HG02588 (cell line): ENCODE data around the gene TNFSF13B.
A peak's percentile ranks its signal among the peaks of the same experiment; 100 is the strongest.
"Not testable (repeated sequence)": the region's sequence is repeated elsewhere in the genome, so short reads cannot be mapped to it uniquely, and the experiment has no call there.

ENCODE experiments used
- ATAC-seq: cut with Tn5 transposase; IDR thresholded peaks from one replicate; pipeline ENCODE4 v1.9.1; 2021; ENCODE audit warnings: mild to moderate bottlenecking, moderate library complexity; ENCODE audit not compliant: unreplicated experiment

Gene TNFSF13B

DNA sequence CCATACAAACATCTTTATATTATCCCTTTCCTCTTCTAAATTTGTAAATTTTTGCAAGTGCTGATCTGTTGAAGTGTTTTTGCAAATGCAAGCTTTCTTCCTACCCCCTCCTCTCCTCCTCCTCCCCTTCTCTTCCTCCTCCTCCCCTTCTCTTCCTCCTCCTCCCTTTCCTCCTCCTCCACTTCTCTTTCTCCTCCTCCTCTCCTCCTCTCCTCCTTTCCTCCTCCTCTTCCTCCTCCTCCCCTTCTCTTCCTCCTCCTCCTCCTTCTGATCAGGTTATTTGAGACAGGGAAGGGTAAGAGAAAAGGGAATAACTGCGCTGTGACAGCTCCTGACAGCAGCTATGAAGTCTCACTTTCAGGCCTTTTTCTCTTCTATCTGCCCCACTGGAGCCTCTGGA lies 8.9 kb downstream of the TNFSF13B start:
- ATAC-seq: no peak

DNA sequence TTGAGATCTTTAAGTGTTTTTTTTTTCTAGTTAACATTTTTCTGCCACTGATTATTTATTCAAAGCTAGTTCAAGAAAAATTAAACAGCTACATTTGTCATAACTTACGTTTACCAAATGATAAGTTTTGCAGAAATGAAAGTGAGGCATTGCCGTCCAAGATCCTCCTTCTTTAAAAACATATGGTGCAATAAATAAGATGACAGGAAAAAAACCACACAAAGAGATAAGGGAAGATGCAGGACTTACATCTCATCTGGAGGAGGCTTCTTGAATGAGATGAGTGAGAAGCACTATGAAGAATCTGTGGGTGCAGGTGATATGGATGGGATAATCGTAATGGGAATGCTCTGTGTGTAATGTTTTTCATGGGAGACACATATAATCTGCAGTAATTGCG lies 12.4 kb downstream of the TNFSF13B start:
- no peak for ATAC-seq

DNA sequence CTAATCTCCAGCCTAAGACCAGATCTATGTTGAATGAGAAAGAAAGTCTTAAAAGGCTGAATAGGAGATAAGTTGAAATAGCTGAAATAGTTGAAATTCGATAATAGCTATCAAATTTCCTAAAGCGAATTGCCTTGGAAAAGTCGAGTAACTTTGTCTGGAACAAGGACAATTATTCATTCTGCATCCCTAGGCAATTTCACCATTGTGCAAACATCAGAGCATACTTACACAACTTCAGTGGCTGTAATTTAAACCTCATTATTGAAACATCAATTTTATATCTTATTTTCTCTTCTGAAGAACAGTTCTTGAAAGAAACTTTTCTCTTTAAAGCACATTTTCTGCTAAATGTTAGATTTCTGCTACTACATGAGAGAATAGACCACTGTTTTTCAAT lies 13.6 kb downstream of the TNFSF13B start:
- ATAC-seq: no peak

DNA sequence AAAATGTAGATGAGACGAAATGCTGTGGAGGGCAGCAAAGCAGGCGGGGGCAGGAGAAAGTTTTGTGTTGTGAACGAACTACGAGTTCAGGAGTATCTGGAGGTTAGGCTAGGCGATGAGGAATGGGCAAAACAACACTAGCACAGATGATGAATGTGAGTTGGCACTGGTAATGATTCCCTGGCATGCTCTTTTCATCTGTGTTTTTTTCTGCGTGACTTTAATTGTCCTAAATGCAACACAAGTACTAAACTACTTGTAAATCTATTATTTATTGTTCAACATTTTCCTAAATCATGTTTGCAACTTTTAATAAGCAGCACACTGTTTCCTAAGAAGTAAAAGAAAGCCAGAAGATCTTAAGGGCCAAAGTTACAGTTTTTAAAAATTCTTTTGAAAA lies 19.2 kb downstream of the TNFSF13B start:
- no peak for ATAC-seq

DNA sequence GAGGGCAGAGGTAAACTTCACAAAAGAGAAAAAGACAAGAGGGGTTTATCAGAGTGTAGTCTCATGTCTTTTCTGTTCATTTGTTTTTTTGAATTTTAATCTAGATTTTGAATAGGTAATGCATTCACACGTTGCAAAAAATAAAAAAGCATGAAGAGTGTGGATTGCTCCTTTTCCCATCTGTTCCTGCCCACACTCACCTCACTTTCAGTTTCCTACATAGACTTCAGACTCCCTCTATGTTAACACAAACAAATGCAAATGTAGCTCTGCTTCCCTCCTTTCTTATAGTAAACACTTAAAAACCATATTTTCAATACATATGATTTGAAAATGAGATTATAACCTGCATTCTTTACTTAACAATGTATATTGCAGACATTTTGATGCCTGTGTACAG lies 20.3 kb downstream of the TNFSF13B start:
- no peak for ATAC-seq

DNA sequence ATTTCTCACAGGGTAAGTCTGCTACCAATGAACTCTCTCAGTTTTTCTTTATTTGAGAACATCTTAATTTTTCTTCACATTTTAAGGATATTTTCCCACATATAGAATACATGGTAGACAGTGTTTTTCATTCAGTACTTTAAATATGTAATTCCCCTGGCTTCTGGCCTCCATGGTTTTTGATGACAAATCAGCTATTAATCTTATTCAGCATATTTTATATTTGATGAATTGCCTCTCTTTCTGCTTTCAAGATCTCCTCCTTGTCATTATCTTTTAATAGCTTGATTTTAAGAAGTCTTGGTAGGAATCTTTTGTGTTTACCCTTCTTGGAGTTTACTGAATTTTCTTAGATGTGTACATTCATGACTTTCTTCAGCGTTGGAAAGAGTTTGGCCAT lies 27.6 kb downstream of the TNFSF13B start:
- ATAC-seq: no peak

DNA sequence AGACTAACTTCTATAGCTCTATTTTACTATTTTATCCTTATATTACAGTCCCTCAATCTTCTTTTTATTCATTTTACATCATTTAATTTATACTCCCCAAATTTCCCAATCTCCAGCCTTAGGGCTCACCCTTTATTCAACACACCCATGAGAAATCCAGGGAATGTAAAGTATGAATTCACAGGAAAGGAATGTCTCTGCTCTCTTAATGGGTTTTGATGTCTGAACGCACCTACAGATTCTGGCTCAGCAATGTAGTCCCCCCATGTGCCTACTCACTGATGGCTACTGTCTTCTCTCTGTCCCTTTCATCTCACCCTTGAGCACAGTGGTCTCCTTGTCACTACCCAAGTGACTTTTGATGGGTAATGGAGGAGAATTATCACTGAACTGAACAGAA lies 32.8 kb downstream of the TNFSF13B start:
- ATAC-seq: no peak

DNA sequence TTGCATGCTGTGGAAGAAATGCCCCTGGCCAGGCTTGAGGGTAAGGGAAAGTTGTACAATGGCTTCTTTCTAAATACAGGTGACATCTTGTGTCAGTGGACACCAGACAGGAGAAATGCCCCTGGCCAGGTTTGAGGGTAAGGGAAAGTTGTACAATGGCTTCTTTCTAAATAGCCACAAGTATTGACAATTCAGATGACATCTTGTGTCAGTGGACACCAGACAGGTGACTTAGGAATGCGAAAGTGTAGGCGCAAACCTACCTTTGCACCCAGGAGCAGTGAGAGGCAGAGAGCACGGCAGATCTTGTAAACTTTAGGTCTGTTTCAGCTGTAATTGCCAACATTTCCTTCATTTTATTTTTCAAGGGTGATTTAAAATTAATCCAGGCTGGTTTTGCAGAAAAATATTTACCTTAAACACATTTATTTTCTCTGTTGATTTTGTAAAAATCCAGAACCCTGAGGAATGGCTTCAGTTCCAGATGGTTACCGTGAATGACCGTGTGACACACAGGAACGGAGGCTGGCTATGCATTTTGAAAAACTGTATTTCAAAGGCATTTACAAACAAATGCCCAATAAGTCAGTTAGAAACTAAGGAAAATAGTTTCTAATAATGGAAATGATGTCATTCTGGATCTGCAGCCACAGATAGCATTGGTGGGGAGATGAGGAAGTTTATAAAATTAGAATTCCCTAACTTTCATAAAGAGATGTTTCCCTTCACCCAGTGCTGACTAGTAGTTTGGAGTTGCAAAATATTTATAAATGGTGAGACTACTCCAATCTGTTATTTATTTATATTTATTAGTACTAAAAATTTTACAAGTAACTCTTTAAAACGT lies 34.9 kb downstream of the TNFSF13B start:
- no peak for ATAC-seq

DNA sequence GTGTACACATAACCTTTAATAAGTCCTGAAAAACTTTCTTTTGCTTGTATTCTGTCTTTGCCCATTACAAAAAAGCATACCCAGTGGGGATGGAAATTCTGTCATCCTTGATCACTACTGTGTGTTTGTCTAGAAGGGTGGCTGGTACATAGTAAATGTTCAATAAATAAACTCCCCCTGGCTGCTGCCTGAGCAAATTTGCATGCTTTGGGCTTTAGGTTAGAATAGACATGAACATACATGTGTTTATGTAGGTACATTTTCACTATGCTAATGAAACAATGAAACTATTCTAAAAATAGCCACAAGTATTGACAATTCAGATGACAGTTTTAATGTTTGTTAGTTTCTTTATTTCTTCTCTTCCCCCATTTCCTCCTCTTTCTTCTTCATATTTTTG lies 36.1 kb downstream of the TNFSF13B start:
- ATAC-seq: no peak

DNA sequence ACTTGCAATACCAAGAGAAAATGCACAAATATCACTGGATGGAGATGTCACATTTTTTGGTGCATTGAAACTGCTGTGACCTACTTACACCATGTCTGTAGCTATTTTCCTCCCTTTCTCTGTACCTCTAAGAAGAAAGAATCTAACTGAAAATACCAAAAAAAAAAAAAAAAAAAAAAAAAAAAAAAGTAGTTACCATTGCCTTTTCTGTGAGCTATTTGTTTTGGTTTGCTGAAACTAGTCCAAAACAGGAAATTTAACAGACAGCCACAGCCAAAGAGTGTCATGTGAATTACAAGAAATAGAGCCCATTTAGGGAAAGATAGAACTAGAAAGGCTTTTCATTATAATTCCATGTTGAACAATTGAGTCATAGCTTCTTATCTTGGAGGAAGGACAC lies 37.3 kb downstream of the TNFSF13B start:
- ATAC-seq: no peak

DNA sequence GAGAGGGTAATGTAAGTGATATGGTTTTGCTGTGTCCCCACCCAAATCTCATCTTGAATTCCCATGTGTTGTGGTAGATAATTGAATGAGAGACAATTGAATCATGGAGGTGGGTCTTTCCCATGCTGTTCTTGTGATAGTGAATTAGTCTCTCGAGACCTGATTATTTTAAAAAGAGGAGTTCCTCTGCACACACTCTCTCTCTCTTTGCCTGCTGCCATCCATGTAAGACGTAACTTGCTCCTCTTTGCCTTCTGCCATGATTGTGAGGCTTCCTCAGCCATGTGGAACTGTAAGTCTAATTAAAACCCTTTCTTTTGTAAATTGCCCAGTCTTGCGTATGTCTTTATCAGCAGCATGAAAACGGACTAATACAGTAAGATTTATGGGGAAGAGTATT lies 42.1 kb downstream of the TNFSF13B start:
- not testable (repeated sequence) for ATAC-seq

DNA sequence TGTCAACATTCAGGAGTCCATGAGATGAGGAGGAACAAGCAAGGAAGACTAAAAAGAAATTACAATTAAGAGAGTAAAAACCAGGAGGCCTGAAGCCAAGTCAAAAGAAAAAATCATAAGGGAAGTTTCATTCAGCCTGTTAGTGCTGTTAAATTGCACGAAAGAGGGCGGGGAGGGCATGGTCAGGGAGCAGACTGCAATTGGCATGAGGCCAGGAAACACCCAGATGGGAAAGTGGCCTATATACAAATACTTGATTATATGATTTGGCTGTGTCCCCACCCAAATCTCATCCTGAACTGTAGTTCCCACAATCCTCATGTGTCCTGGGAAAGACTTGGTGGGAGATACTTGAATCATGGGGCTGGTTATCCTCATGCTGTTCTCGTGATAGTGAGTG lies 43.9 kb downstream of the TNFSF13B start:
- ATAC-seq: no peak

DNA sequence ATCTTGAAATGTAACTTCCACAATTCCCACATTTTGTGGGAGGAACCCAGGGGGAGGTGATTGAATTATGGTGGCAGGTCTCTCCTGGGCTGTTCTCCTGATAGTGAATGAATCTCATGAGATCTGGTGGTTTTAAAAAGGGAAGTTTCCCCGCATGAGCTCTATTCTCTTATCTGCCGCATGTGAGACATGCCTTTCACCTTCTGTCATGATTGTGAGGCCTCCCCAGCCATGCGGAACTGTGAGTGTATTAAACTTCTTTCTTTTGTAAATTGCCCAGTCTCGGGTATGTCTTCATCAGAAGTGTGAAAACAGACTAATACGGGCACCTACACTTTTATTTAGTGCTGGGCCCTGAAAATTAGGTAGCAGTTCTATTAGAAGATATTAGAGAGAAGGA lies 45.8 kb downstream of the TNFSF13B start:
- ATAC-seq: no peak

DNA sequence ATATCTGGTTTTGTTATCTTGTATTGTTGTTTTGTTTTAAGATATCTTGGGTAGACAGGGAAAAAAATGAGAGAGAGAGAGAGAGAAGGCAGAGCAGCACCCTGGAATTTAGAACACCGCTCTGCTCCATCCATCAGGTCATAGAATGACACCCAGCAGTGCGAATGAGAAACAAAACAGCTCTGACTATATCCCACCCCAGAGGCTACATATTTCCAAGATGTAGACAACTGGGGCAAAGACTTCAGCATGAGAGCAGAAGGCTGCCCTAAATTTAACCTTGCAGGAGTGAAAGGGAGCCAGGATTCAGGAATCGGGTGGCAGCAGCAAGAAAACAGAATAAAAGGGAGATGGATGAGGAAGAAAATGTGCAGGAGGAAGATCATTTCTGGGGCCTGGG lies 46.5 kb downstream of the TNFSF13B start:
- ATAC-seq: no peak

DNA sequence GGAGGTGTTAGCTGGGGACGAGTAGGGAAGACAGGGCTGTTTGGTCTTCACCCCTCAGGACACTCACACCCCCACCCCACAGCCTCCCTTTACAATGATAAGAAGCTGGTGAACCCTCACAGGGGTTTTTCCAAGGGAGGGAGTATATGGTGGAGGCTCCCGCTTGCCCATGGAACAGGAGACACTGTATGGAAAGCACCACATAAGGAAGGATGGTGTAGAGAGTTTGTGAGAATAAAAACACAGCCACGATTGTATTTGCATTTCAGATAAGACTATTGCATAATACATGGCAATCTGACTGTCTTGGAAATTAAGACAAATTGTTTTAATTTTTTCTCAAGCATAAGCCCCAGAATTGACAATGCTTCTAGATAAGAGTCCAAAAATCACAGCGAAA lies 46.9 kb downstream of the TNFSF13B start:
- ATAC-seq: no peak

DNA sequence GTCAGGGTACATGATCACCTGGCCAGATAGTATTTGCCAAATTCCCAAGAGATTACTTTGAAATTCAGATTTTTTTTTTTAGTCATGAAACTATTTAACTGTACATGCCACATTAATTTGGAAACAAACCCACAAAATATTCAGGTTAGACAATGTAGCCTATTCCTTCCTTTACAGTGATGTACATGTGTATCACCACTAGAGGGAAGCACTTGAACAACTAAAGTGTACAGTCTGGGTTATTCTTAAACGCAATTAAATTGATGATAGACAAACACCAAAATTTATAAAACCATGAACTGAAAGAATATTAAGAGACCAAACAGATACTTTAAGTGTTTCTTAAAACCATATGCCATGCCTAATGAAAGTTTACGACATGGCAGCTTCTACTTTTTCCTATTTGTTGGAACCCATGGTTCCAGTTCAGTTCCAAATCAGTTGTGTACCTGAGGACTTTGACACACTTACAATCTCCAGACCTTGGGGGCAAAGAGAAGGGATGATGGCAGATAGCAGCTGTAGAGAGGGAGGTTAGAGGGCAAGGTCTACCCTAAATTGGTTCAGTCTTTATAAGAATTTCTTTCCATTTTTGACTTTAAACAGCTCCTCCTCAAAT lies 52.8 kb downstream of the TNFSF13B start:
- ATAC-seq: peak; percentile 77

DNA sequence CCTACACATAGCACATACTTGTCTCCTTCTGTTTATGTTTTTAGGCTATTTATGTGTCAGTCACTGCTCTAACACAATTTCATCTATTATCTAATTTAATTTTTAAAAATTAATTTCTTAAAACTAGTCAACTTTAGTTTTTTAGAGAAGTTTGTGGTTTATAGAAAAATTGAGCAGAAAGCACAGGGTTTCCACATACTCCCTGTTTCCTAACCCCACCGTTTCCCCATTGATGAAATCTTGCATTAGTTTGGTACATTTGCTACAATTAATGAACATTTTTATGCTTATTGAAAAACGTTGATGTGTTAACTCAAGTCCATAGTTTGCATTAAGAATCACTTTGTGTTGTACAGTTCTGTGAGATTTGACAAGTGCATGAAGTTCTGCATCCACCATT lies 53.5 kb downstream of the TNFSF13B start:
- ATAC-seq: no peak

DNA sequence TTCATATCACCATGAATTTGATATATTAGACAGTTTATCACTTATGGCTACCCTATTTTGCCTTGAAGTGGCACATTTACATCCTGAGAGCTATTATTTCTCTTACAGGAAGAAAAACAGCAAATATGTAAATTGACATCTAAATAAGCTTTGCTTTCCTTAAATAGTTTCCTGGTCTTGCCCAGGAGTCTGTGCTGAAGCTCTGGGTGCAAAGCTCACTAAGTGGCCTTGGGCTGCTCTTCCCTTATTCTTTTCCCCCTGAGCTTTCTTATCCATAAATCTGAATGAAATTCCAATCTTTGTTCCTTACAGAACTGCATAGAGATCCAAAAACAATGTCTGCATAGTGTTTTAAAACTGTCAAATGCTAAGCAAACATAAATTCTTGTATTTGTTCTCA lies 56.3 kb downstream of the TNFSF13B start:
- no peak for ATAC-seq

DNA sequence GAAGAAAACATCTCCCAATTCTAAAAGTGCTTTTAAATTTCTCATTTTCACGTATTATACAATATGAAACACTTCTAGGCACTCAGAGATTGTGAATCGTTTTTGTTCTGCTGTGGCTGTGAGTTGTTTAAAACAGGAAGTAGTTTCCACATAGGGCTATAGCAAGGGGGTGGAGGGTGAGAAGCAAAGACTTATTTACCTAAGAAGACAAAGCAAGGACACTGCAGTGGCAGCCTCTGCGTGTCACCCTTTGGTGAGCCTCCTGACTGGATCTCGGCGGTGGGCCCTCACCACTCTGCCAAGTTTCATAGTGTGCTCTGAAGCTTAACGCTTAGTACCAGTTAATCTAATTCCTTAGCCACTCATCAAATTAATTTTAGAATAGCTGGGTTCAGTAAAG lies 56.8 kb downstream of the TNFSF13B start:
- ATAC-seq: peak; percentile 84

DNA sequence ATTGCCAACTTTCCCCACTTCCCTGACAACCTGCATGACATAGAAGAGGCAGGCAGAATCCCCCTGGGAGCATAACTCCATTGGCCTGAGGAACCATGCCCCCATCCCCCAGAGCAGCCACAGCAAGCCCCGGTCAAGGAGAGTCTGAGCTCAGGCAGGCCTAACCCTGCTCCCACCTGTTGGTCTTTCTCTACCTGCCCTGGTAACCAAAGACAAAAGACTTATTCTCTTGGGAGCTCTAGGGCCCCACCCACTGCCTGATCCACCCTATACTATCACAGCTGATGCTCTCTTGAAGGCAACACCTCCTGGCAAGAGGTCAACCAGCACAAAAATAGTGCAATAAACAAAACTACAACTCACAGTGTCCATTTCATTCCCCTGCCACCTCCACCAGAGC lies 59.3 kb downstream of the TNFSF13B start:
- no peak for ATAC-seq

DNA sequence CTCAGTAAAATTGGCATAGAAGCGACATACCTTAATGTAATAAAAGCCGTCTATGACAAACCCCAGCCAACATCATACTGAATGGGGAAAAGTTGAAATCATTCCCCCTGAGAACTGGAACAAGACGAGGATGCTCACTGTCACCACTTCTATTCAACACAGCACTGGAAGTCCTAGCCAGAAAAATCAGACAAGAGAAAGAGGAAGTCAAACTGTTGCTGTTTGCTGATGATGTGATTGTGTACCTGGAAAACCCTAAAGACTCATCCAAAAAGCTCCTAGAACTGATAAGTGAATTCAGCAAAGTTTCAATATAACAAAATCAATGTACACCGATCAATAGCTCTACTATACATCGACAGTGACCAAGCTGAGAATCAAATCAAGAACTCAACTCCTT lies 63.3 kb downstream of the TNFSF13B start:
- no peak for ATAC-seq

DNA sequence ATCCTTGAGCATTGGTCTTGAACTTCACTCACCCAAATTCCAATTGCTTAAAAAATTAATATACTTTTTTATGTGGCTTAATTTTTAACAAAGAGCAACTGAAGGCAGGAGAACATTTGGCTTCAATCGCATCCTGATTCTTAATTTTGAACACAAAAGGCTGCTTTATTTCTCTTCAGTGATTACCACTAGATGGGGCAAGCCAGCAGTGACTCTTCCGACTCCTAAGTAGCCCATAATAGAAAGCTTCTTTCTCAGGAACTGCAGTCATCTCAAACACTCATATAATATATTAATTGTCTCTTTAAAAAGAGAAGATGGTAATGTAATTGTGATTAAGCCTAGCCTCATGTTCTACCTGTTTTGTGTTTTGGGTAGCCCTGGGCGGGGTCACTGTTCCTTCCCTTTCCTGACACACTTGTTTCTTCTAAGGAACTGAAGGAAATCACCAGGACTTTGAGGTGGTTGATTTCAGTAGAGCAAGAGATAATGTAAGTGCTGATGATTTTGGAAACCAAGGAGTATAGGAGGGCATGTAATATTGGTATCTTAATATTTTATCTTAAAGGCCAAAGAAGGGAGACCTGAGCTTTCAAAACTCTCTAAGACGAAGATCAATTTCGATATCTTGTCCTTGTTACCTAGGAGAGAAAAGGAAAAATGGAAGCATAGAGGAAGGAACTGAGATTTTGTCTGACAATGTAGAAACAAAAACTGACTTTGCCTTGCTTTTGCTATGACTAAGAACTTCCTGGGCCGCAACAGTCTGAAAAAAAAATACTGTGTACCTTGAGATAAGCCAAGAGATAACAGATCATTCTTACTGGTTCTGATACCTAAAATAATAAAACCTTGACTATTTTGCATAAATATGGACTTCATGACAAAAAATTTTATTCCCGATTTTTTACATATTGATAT lies 73.1 kb downstream of the TNFSF13B start:
- peak; percentile 58 for ATAC-seq
